Lung (tissue), 12 donors: Measurements from ENCODE around the gene LDHB. TPM values are rescaled to one million over a fixed set of nuclear protein-coding genes. Genes with fewer than 3 reads are reported as not detected.

Experiments
- ATAC-seq: fragments of 200-7000 bp; cut with Tn5 transposase; one replicate; pipeline ENCODE4 v1.9.1; 2020; ENCODE audit warnings: moderate number of reproducible peaks; ENCODE audit not compliant: insufficient read depth, low FRiP score
- DNase-seq, 3 donors: peaks; one replicate each; pipeline ENCODE4 v3.0.0-alpha.2; 2013 to 2017
- H3K27ac ChIP-seq, 2 donors: one replicate each; pipeline ENCODE4 v1.5.1; 2013; ENCODE audit warnings: mild to moderate bottlenecking in 2 of 2, moderate library complexity in 2 of 2, control low read depth in 1 of 2, inconsistent platforms in 1 of 2, low read depth in 1 of 2, low read length in 1 of 2
- H3K27me3 ChIP-seq, 3 donors: one replicate each; pipeline ENCODE4 v1.5.1; 2013; ENCODE audit warnings: low read length in 2 of 3; ENCODE audit not compliant: control insufficient read depth in 3 of 3, insufficient read depth in 3 of 3
- H3K36me3 ChIP-seq, 4 donors: one replicate each; pipeline ENCODE4 v1.5.1; 2013; ENCODE audit warnings: low read length in 4 of 4, mild to moderate bottlenecking in 1 of 4, moderate library complexity in 1 of 4; ENCODE audit not compliant: control insufficient read depth in 4 of 4, insufficient read depth in 4 of 4
- H3K4me1 ChIP-seq, 5 donors: one replicate each; pipeline ENCODE4 v1.5.1; 2013; ENCODE audit warnings: low read length in 5 of 5, mild to moderate bottlenecking in 2 of 5, moderate library complexity in 1 of 5; ENCODE audit not compliant: control insufficient read depth in 5 of 5, insufficient read depth in 5 of 5
- H3K4me3 ChIP-seq: one replicate; pipeline ENCODE4 v1.5.1; 2013; ENCODE audit warnings: mild to moderate bottlenecking, control low read depth, moderate library complexity
- H3K9ac ChIP-seq, 2 donors: one replicate each; pipeline ENCODE4 v1.5.1; 2013; ENCODE audit warnings: low read length in 2 of 2, control low read depth in 1 of 2; ENCODE audit not compliant: insufficient read depth in 1 of 2
- H3K9me3 ChIP-seq, 4 donors: one replicate each; pipeline ENCODE4 v1.5.1; 2013; ENCODE audit warnings: low read length in 3 of 4, mild to moderate bottlenecking in 1 of 4, moderate library complexity in 1 of 4; ENCODE audit not compliant: control insufficient read depth in 4 of 4, insufficient read depth in 3 of 4
- WGBS, 2 donors: extraction: QIAGEN DNeasy Blood & Tissue Kit; methylation state at CpG; one replicate each; pipeline ENCODE4 v1.1.7; 2013; 5-methylcytosine and 5-hydroxymethylcytosine counted together
- polyA plus RNA-seq, 2 donors: library from polyadenylated mRNA; stranded (reverse); fragments of 200-250 nt; gene quantifications; one replicate each; pipeline ENCODE4 v1.2.1, GENCODE V29; 2013
- total RNA-seq, 2 donors: library from RNA; depleted of rRNA in 1 of 2; stranded (reverse); fragments of >200 nt in 1 of 2; gene quantifications; one replicate each; pipeline ENCODE4 v1.2.1, GENCODE V29; 2014 to 2021
- TF ChIP-seq, protein P1 (sequence below): IDR thresholded peaks from 2 replicates; pipeline ENCODE4 v1.5.1; 2012; ENCODE audit warnings: mild to moderate bottlenecking; ENCODE audit errors: control extremely low read depth, extremely low read depth
- donor health status: control.
- donor health status: control.
- donor health status: Bipolar disorder and iron deficiency.
- donor health status: healthy.
- donor health status: DM: yes; HTN: yes; CAD: no.

LDHB gene
- total and polyA plus RNA-seq, 4 donors, result 370 to 551 (median 459) TPM

DNA sequence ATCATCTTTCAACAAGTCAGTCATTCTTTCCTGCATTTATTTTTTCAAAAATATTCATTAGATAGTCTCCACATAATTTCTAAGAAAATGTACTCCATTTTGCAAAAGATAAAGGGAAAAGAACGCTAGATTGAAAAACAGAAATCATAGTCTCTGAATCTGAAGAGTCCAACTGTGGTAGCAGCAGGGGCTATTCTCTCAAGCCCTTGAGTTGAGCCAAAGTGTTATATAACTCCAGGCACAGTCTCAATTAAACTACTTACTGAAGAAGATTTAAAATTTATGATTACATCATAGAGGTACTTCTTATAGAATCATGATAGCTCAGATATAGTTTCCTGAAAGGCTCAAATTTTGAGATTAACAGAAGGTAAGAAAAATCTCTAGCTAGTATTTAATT is 5.8 kb downstream of the LDHB start:
- no peak for DNase-seq
- 96 to 97% methylated on average over 1 of the region's 1 CpG for WGBS, 2 donors
- TF ChIP-seq, protein P1, sequence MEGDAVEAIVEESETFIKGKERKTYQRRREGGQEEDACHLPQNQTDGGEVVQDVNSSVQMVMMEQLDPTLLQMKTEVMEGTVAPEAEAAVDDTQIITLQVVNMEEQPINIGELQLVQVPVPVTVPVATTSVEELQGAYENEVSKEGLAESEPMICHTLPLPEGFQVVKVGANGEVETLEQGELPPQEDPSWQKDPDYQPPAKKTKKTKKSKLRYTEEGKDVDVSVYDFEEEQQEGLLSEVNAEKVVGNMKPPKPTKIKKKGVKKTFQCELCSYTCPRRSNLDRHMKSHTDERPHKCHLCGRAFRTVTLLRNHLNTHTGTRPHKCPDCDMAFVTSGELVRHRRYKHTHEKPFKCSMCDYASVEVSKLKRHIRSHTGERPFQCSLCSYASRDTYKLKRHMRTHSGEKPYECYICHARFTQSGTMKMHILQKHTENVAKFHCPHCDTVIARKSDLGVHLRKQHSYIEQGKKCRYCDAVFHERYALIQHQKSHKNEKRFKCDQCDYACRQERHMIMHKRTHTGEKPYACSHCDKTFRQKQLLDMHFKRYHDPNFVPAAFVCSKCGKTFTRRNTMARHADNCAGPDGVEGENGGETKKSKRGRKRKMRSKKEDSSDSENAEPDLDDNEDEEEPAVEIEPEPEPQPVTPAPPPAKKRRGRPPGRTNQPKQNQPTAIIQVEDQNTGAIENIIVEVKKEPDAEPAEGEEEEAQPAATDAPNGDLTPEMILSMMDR, result no peak
- no peaks in the 10 kb centered on the region for H3K27me3 ChIP-seq
- no peak overlapping the region for H3K9ac ChIP-seq
- H3K27ac ChIP-seq, result no peak overlapping the region
- no peak for ATAC-seq
- H3K9me3 ChIP-seq, result no peaks in the 10 kb centered on the region
- peaks cover 12 to 44% (median 28%) of the 10 kb centered on the region in 4 donors for H3K36me3 ChIP-seq
- no peak overlapping the region for H3K4me3 ChIP-seq
- H3K4me1 ChIP-seq, result peaks cover 0 to 32% (median 10%) of the 10 kb centered on the region in 5 donors

GRCh38 chr12:21650997-21651396 is 6.6 kb downstream of the LDHB start:
- ATAC-seq, result no peak
- H3K4me1 ChIP-seq, result peaks cover 0 to 30% (median 10%) of the 10 kb centered on the region in 5 donors

DNA sequence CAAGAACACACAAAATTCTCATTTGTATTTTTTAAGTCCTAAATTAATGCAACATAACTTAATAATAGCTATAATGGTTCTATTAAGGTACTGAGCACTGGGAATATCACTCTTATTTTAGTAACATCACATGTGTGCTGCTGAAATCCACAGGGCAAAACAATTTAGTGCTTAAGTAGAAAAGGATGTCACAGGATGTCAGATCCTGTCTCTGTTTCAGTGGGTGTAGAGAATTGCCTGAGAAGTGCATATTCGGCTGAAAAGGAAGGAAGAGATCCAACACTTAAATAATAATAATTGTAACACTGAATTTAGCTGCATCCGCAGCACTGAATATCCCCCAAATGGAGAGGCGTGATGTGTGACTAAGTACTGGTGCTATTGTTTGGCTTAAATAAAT is 8.6 kb downstream of the LDHB start:
- no peak overlapping the region for H3K4me3 ChIP-seq
- no peaks in the 10 kb centered on the region for H3K27me3 ChIP-seq
- H3K9ac ChIP-seq, result no peak overlapping the region
- no peaks in the 10 kb centered on the region for H3K9me3 ChIP-seq
- WGBS, 2 donors, result 63 to 64% methylated on average over 3 of the region's 3 CpGs
- DNase-seq (no peak), ATAC-seq (no peak)
- no peak overlapping the region for H3K27ac ChIP-seq
- H3K4me1 ChIP-seq, result peaks cover 3 to 36% (median 5%) of the 10 kb centered on the region in 5 donors
- H3K36me3 ChIP-seq, result peaks cover 18 to 52% (median 32%) of the 10 kb centered on the region in 4 donors
- TF ChIP-seq, protein P1, result no peak

More at GRCh38 chr12:21650997-21651396, 6.6 kb downstream of the LDHB start:
- no peak for DNase-seq
- no peak overlapping the region for H3K4me3 ChIP-seq
- no peaks in the 10 kb centered on the region for H3K9me3 ChIP-seq
- H3K9ac ChIP-seq, result no peak overlapping the region
- WGBS, 2 donors, result 99 to 100% methylated on average over 1 of the region's 1 CpG
- no peaks in the 10 kb centered on the region for H3K27me3 ChIP-seq
- peaks cover 12 to 50% (median 32%) of the 10 kb centered on the region in 4 donors for H3K36me3 ChIP-seq
- TF ChIP-seq, protein P1, result no peak
- H3K27ac ChIP-seq, result no peak overlapping the region

DNA sequence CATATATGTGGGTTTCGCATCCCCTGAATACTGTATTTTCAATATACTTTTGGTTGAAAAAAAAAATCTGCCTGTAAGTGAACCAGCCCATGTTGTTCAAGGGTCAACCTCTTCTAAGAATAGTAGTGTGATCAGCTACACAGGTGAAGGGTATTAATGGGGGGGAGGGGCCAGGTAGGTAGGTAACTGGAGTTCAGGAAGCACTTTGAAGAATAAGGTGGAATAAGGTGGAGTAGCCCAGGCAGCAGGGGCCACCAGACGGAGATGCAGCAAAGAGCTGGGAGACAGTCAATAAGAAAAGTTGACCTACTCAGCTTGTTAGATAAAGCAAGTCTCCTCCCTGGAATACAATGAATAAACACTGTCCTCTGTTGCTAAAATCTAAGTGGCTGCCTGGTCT is 9.3 kb downstream of the LDHB start:
- Histone ChIP-seq H3K36me3 (peaks cover 18 to 54% (median 33%) of the 10 kb centered on the region in 4 donors), H3K27ac (no peak overlapping the region), H3K27me3 (no peaks in the 10 kb centered on the region), H3K4me3 (no peak overlapping the region), H3K4me1 (peaks cover 3 to 33% (median 5%) of the 10 kb centered on the region in 5 donors), H3K9ac (no peak overlapping the region), H3K9me3 (no peaks in the 10 kb centered on the region)
- TF ChIP-seq, protein P1, result no peak
- DNase-seq, result no peak
- no peak for ATAC-seq
- 96 to 99% methylated on average over 2 of the region's 2 CpGs for WGBS, 2 donors
